Measurements from ENCODE around the gene EIF3I.

EIF3I gene

DNA sequence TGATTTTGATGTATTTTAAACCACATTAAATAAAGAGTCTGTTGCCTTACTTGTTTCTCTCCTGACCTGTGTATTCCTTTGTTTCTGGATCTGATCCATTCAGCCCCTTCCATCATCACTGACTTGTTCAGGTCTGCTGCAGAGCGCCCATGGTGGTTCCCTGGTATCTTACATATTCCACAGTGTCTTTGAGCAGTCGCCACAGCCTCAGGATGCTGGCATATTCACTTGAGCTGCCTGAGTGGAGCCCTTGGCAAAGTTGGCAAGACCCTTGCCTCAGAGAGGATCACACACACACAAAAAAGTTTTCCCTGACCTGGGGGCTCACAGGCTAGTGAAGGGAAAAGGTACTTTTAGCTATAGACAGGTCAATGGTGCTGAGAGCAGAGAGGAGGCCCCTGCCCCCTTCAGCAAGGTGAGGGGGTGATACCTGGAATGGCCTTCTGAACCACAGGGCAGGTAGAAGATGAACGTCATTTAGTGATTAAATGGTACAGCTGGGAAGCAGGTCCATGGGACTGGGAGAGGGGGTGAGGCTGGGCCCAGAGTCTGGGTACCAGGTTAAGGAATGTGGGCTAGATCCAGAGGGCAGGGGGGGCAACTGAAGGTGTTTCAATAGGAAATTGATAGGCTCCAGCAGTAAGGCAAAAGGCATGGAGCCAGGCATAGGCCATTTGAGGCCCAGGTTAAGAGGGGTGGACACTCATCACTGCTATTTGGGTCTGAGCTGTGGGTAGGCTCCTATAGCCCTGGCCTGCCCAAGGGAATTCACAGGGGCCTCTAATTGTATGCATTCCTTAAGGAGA, 23.8 kb upstream of the EIF3I start:
- DNase-seq: no peak

DNA sequence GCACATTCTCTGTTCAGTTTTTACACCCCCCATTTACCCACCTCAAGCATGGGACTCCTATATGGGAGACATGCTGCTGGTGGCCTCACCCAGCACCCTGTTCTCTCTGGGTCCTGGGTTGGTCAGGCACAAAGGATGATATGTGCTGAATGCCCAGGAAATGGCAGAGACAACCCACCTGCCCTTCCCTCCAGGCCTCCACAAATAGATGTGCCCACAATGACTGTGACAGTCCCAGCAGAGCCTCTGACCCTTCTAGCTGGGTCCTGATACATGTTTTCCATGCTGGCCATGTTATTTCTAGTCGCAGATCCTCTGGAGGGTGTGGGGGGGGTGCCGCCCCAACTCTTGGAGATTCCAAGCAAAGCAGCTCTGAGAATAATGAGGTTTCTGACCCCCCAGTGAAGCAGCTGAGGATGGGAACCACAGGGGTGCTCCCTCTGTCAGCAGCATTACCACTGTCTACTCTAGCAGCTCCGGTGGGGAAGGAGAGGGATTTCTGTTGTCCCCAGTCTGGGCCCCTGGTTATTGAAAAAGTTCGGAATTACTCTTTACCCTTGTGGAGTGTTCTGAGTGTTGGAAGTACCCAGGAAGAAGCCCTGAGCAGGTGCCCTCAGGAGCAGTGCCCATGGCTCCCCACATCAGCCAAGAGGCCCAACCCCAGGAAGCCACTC, 23.0 kb upstream of the EIF3I start:
- no peak for DNase-seq

DNA sequence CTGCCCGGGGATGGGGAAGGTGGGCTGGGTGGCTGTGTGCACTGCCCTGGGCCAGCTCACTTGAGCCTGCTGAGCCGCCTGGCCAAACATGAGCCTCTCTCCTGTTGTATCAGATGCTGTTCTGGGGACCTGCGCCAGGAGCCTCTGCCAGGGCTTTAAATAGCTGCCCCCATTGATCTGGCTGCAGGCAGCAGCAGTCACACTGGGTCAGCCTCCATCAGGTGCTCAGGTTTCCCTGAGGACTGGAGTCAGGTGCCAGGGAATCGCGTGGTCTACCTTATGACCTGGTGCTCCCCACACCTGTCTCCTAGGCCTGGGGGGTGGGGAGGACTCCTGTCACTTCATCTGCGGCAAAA, 22.5 kb upstream of the EIF3I start:
- no peak for DNase-seq

DNA sequence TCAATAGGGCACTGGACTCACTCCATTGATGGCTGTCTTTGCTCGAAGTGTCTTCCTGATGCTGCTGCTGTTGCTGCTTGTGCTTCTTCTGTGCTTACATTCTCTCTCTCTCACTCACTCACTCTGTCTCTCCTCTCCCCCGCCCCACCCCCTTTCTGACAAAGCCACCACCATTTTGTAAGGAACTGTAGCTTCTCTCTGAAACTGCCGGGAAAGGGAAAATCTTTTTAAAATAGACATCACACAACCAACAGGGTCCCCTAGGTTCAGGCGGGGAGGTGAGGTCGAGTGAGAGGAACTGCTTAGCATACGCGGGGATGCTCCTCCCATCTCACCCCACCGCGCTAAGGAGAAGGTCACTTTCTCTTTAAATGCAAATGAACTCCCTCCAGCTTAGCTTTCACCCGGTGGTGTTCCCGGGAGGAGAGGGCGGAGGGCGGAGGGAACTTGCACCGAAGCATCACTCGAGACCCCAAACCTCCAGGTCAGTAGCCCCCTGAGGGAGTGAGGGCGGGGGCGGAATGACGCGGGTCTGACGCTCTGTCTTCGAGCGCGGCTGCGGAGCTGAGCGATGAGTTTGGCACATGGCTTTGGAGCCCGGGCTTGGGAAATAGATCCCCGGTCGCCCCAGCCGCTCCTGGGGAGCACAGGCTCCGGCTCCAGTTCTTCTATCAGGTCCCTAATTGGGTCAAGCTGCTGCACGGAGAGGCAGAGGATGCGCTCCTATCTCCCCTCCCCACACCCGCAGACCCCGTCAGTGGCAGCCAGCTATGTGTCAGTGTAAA, 21.8 kb upstream of the EIF3I start, which contains the start of gene CCDC28B:
Gene CCDC28B (plus strand): TSS at position 370 of the 785 bp plus-strand sequence. CDS start 1,341 bp downstream, outside the sequence.
- peak; percentile 32 for DNase-seq

DNA sequence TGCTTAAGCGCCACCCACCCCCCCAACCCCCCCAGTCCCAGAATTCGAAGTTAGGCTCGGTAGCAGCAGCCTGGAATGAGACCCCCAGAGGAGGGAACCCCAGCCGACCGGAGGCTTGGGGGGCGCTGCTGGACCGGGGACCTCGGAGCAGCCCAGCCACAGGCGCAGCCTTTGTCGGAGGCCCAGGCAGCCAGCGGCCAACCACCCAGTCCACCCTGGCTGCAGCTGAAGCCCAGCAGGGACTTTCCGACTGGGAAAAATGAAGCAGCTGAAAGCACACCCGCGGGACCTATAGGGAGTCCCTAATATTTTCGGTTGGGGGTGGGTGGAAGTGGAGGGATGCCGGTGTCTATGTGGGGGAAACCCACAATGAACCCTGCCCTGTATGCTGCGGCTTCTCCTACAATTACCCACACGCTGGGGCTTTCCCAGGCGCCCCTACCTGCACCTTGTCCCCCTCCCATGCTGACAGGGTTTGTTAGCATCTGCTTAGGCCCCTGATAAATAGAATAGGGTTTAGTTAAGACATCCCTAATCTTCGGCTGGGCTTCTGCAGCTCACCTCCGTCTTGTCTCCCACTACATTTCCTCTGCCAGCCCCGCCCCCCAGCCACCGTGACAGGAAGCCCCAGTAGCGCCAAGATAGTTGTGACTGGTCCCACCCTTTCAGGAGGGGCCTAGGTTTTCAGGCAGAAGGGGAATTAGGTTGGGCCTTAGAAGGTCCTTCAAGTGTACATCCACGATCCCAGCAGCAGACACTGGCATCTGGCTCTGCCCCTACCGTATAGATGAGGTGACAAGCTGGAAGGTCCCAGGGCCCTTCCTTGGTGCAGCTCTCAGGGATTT, 21.0 kb upstream of the EIF3I start:
- DNase-seq: peak; percentile 70

DNA sequence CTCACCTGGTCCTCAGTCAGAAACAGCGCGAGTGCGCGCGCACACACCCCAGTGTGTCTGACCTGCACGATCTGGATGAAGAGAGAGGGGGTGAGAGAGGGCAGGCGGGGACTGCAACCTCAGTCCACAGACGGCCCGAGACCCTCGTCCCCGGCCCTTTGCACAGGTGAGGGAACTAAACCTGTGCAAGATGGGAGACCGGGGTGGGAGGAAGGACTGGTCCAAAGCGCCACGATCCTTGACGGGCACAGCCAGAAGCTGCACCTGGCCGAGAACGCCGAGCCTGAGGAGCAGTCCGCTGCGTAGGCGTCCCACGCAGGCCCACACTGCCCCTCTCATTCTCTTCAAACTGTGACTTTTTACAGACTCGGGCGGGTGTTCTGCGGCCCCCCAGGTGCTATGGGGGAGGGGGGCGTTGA, 17.3 kb upstream of the EIF3I start:
- DNase-seq: no peak

DNA sequence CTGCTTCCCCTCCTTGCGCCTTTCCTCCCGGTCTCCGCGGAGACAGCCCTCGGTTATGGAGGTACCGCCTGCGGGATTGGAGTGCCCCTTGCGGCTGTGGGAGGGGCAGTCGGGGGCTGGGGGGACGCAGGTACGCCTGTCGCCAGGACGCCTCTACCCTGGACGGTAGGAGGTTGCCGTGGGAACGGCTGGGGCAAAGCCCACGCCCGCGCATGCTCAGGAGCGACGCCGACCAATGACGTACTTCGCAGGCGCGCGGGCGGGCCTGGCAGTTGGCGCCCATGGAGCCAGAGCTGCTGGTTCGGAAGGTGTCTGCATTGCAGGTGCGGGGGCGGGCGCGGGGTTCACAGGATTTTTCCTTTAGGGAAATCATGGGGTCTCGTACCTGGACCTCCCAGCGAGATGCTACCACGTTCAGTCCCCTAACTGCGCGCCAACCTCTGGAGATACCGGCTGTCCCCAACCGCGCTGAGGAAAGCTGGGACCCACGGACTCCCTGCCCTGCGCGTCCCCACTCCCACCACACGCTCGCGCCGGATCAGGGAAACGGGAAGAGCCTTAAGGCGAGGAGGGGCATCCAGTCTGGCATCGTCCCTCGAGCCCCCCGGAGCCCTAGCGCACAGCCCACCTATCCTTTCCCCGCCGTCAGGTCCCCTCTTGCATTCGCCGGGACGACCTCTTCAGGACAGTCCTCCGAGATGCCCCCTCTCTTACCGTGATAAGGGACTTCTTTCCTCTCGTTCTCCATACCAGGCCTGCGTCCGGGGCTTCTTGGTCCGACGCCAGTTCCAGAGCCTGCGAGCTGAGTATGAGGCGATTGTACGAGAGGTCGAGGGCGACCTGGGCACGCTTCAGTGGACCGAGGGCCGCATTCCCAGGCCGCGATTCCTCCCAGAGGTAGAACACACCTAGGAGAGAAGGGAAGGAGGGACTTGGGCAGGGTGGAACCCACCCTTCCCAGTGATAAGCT, 16.5 kb upstream of the EIF3I start, which contains the start of gene IQCC:
Gene IQCC (plus strand): TSS at position 271 of the 970 bp plus-strand sequence. CDS start 11 bp downstream, at position 282.
- DNase-seq: peak; percentile 71

DNA sequence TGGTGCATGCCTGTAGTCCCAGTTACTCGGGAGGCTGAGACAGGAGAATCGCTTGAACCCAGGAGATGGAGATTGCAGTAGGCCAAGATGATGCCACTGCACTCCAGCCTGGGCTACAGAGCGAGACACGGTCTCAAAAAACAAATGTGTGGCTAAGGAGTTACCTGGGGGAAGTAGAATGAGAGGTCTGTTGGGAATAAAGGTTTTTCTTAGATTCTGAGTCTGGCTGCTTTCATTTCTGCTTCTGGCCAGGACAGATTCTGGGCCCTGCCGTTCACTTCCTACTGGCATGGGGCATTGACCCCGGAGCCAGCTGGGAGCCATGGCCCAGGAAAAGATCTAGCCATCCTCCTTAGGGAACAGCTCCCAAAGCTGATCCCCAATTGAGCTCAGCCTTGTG, 13.7 kb upstream of the EIF3I start:
- no peak for DNase-seq

DNA sequence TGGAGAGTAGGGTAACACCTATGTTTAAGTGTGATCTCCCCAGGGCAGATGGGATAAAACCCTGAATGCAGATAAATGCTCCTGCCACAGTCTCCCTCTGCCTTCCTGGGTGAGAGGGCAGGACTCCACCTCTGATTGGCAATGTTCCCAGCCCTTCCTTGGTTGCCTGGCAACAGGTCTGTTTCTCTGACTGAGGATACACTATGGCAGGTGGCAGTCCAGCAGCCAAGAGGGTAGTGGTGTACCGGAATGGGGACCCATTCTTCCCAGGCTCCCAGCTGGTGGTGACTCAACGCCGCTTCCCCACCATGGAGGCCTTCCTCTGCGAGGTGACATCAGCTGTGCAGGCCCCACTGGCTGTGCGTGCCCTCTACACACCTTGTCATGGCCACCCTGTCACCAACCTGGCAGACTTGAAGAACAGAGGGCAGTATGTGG, 13.3 kb upstream of the EIF3I start, which contains the start of gene DCDC2B:
Gene DCDC2B (plus strand): TSS at position 199 of the 438 bp plus-strand sequence. CDS start 5 bp downstream, at position 204.
- no peak for DNase-seq

DNA sequence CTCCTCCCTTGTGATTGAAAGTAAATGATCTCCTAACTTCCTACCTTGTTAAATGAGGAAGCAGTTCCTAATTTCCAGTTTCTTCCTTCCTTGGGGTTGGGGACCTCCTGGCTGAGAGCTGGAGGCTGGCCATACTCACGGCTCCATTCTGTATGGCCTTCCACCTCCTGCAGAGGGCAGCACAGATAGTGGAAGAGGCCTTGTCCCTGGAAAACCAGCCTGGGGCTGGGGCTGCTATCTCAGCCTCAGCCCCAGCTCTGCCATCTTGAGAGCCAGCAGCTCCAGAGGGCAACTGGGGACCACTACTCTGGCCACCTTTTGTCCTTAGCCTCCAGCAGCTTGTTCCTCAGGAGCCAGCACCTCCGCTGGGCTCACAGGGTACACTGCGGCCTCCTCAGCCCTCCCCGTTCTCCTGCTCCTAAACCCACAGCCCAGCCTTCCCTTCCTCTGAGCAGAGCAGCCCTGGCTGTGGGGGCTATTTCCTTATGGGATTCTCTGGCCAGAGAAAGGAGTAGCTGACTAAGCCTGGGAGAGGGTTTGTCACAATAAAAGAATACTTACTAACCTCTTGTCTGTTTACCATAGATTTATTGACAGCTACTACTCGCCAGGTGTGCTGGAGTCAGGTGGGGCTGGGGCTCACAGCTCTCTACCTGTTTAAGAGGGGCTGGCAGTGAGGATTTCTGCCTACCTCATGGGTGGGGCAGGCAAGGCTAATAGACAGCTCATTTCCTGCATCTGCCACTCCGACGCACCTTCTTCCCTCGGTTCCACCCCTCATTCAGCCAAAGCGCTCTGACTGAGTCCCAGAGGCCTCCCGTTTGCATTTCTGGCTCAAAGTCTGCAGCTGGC, 6.4 kb upstream of the EIF3I start:
- peak; percentile 34 for DNase-seq

DNA sequence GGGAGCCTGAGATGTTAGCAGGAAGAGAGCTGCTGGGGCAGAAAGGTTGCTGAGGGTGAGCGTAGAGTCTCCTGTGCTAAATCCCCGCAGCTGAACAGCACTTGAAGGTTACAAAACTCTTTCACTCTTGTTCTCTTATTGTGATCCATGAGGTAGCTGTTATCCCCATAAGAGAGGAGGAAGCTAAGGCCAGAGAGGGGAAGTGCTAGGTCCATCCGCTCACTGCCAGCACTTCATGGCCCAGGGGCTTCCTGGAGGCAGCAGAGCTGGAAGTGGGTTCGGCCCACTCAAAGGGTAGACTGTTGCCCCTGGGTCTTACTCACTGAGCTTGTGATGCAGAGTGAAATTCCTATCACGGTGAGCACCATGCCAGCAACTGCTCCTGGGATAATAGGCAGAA, 5.6 kb upstream of the EIF3I start:
- no peak for DNase-seq

DNA sequence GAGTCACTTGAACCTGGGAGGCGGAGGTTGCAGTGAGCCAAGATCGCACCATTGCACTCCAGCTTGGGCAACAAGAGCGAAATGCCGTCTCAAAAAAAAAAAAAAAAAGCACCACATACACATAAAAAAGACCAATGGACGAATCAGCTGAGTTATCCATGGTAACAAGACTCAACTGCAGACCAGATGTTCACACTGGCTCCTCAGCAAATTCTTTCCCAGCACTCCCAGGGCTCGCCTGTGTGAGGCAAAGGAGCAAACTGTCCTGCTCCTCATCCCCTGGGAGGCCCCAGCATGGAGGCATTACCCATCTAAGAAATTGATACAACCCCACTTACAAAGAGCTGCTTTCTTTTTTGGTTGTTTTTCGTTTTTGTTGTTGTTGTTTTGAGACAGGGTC, 3.2 kb upstream of the EIF3I start:
- no peak for DNase-seq

DNA sequence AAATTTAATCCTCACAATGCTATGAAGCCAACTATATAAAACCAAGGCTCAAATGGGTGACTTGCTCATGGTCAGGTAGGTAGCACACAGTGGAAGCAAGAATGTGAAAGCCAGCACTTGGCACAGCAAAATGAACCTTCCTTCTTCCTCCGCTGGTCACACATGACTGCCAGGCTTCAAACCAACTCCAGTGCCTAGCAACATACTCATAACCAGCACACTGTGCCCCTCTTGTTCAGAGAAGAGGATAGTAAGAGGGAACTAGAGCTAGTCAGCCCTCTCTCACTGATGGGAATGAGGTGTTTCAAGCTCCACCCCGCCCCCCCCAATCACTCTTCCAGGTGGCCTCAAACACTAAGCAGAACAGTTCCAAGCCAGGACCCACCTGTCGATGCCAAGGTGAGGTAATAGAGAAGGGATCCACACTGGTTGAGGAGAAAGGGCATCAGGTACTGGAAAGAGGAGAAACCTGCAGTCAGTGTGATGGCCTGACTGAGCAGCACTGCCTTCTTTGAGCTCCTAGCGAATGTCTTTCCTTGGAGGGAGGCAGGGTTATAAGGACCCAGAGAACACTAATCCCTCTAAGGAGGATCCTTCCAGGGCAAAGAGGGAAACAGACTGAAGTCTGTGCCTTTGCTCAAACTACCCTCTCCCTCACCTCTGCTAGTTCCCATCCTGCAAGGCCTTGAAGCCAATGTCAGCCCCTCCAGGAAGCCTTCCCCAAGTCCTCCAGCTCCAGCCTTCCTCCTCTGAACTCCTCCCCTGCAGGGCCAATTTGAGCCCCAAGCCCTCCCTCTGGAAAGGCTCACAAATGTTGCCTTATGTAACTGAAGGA, 1.2 kb upstream of the EIF3I start:
- no peak for DNase-seq

DNA sequence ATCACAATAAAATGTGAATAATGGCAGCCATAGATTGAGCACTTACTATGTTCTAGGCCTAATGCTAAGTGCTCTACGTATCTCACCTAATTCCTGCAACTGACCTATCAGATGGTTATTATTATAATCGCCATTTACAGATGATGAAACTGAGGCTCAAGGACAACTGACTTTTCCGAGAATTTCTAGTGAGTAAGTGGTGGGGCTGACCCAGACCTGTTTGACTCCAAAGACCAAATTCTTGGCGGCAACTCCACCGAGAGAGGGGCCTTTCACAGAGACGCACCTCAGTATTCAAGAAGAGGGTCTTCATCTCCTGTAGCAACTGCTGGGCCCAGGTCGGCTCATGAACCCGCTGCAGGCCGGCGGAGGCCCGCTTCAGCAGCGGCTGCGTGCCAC, 627 bp upstream of the EIF3I start:
- no peak for DNase-seq

DNA sequence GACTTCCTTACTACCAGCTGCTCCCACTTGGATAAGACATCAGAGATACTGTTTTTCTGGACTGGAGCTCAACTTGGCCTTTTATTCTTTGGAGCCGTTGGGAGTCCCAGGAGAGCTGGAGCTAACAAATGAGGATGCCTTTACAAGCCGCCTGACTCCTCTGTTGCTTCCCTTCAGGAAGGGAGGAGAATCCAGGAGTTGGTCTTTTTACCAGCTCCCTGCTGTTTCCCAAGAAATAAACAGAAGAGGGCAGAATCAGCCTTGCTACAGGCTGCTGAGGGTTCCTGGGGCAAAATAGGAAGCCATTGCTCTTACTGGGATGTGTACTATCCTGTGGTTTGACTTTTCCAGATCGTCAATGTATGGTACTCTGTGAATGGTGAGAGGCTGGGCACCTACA, 1.5 kb downstream of the EIF3I start:
- DNase-seq: no peak

DNA sequence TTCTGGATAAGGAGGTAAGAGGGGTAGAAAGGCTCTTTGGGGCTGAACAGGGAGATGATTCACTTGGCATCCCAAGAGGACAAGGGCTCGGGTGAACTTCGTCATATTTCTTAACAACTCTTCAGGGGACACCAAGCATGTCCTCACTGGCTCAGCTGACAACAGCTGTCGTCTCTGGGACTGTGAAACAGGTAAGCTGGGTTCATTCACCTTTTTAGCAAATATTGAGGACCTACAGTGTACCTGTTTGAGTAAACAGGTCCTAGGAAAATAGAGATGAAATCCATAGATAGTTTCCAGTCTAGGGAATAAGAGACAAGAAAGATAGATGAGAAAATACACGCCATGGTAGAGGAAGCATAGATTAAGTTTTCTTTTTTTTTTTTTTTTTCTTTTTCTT, 2.1 kb downstream of the EIF3I start:
- DNase-seq: no peak

DNA sequence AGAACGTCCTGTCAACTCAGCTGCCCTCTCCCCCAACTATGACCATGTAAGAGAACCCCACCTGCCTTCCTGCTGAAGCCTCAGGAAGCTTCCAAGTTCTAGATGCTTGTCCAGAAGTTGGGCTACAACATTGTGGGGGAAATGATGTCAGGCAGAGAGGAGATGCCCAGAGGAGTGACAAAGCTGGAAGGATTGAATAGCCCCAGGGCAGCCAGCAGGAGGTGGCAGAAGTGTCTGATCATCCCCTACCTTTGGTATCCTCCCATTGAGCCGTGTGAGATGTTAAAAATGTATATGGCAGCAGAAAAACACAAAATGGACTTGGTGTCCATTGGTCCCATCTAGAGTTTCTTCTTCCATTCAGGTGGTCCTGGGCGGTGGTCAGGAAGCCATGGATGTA, 6.6 kb downstream of the EIF3I start:
- no peak for DNase-seq

DNA sequence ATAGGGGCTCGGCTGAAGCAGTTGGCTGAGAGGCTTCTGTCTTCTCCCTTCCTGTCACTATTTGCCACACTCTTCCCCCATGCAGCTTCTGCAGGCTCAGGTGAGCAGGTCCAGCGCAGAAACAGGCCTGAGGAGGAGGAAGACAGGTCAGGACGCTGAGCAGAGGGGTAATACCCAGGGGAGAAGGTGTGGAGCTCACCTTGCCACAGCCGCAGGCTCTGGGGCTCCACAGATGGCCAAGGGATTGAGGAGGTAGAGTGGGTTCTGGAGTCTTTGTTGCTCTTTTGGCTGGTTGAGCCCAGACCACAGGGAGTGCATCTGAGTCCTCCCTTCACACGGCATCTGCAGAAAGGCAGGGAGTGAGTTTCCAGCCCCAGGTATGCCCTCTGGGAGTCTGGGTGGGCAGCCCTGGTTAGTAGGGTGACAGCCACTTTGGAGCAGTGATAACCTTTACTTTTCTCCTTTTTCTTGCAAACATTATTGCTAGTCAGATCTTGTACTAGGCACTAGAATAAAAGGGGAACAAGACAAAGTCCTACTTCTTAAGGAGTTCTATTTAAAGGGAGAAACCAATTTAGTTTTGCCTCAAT, 9.7 kb downstream of the EIF3I start:
- no peak for DNase-seq

Measured in activated effector memory CD4-positive, alpha-beta T cell treated with Interleukin-2 at 50 U/mL for 16 hours (primary cell).